ENCODE measurements around the gene CCL23.
"Not testable (repeated sequence)": the region's sequence is repeated elsewhere in the genome, so short reads cannot be mapped to it uniquely, and the experiment has no call there.

DNA sequence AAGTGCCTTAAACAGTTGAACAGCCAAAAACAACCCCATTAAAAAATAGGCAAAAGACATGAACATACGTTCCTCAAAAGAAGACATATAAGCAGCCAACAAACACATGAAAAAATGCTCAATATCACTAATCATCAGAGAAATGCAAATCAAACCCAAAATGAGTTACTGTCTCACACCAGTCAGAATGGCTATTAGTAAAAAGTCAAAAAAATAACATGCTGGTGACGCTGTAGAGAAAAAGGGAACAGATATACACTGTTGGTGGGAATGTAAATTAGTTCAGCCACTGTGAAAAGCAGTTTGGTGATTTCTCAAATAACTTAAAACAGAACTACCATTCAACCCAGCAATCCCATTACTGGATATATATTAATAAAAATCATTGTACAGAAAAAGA, 22.4 kb downstream of the CCL23 start:
- TF ChIP-seq, protein P1, sequence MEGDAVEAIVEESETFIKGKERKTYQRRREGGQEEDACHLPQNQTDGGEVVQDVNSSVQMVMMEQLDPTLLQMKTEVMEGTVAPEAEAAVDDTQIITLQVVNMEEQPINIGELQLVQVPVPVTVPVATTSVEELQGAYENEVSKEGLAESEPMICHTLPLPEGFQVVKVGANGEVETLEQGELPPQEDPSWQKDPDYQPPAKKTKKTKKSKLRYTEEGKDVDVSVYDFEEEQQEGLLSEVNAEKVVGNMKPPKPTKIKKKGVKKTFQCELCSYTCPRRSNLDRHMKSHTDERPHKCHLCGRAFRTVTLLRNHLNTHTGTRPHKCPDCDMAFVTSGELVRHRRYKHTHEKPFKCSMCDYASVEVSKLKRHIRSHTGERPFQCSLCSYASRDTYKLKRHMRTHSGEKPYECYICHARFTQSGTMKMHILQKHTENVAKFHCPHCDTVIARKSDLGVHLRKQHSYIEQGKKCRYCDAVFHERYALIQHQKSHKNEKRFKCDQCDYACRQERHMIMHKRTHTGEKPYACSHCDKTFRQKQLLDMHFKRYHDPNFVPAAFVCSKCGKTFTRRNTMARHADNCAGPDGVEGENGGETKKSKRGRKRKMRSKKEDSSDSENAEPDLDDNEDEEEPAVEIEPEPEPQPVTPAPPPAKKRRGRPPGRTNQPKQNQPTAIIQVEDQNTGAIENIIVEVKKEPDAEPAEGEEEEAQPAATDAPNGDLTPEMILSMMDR (IDR thresholded peaks at IDR 0.05 in 2 of 3, conservative IDR thresholded peaks at IDR 0.05 in 1 of 3; ENCODE audit: insufficient read depth in 2 of 3, low read depth in 1 of 3, low read length in 3 of 3): not testable (repeated sequence)
- TF ChIP-seq EP300 (IDR thresholded peaks at IDR 0.05; ENCODE audit: low read length); CBFB (CRISPR knock-in tag; IDR thresholded peaks at IDR 0.05); BCL6 (CRISPR knock-in tag; IDR thresholded peaks at IDR 0.05); RAD21 (CRISPR knock-in tag; conservative IDR thresholded peaks at IDR 0.05 in 1 of 2, IDR thresholded peaks at IDR 0.05 in 1 of 2); BRF1 (IDR thresholded peaks at IDR 0.05; ENCODE audit: borderline replicate concordance, extremely low read depth, insufficient read length): not testable (repeated sequence)
- TF ChIP-seq, protein P2, sequence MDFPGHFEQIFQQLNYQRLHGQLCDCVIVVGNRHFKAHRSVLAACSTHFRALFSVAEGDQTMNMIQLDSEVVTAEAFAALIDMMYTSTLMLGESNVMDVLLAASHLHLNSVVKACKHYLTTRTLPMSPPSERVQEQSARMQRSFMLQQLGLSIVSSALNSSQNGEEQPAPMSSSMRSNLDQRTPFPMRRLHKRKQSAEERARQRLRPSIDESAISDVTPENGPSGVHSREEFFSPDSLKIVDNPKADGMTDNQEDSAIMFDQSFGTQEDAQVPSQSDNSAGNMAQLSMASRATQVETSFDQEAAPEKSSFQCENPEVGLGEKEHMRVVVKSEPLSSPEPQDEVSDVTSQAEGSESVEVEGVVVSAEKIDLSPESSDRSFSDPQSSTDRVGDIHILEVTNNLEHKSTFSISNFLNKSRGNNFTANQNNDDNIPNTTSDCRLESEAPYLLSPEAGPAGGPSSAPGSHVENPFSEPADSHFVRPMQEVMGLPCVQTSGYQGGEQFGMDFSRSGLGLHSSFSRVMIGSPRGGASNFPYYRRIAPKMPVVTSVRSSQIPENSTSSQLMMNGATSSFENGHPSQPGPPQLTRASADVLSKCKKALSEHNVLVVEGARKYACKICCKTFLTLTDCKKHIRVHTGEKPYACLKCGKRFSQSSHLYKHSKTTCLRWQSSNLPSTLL (IDR thresholded peaks at IDR 0.05): not testable (repeated sequence)
